Endometrial microvascular endothelial cells (primary cell): ENCODE measurements around the gene CEMIP. TPM values are rescaled to one million over a fixed set of nuclear protein-coding genes. Genes with fewer than 3 reads are reported as not detected.

Experiments used
- in situ Hi-C: cut with HindIII; loops from 2 replicates; pipeline ENCODE4 v1.10.0; 2017; ENCODE audit warnings: low sequenced_read_pairs, low pct_unique_long_range_greater_than_20kb; ENCODE audit errors: inconsistent ontology term
- total RNA-seq: library from RNA; depleted of rRNA; stranded (reverse); fragments of >200 nt; gene quantifications from one replicate; pipeline ENCODE4 v1.2.3, GENCODE V29; 2015; ENCODE audit errors: inconsistent ontology term

Gene CEMIP
- total RNA-seq, 1 donor from 2014 or later, result 1.4 TPM

DNA sequence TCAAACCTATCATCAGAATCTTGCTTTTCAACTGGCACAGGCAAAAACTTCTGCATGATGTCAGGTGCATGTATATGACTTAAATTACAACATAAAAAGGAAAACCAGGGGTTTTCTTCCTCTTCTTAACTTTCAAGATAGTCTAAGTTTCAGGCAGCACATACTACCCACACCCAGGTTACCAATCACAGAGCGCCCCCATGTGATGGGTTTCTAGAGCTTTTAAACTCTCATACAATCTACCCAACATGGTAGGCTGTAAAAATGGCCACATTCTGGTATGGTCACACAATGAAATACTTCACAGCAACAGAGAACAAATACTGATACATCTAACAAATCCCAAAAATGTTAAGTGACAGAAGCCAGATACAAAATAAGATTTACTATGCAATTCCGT is 203.0 kb downstream of the CEMIP start:
- in situ Hi-C loops, result no loop called here

DNA sequence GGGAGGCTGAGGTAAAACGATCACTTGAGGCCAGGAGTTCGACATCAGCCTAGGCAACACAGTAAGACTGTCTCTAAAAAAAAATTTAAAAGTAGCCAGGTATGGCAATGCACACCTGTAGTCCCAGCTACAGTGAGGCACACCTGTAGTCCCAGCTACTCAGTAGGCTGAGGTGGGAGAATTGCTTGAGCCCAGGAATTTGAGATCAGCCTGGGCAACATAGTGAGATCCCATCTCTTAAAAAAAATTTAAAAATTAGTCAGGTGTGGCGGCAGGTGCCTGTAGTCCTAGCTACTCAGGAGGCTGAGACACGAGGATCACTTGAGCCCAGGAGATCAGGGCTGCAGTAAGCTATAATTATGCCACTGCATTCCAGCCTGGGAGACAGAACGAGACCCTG is 203.7 kb downstream of the CEMIP start:
- in situ Hi-C loops, result no loop called here

GRCh38 chr15:80984856-80985255 is 205.7 kb downstream of the CEMIP start:
- in situ Hi-C loops, result no loop called here

DNA sequence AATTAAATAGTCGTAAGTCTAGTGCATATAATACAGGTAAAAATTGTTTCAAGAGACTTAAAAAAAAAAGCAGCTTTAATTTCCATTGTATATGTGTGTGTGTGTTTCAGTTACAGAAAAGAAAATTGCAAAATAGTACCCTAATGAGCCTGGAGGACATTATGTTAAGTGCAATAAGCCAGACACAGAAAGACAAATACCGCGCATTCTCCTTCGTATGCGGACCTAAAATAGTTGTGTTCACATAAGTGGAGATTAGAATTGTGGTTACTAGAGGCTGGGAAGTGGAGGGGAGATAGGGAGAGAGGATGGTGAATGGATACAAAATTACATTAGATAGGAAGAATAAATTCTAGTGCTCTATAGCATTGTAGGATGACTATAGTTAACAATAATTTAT is 206.8 kb downstream of the CEMIP start:
- in situ Hi-C loops, result no loop called here

GRCh38 chr15:80986487-80986886 is 207.3 kb downstream of the CEMIP start:
- in situ Hi-C loops, result no loop called here

- in situ Hi-C loops, result no loop called here
Measured at GRCh38 chr15:80988148-80988796, 209.1 kb downstream of the CEMIP start.

DNA sequence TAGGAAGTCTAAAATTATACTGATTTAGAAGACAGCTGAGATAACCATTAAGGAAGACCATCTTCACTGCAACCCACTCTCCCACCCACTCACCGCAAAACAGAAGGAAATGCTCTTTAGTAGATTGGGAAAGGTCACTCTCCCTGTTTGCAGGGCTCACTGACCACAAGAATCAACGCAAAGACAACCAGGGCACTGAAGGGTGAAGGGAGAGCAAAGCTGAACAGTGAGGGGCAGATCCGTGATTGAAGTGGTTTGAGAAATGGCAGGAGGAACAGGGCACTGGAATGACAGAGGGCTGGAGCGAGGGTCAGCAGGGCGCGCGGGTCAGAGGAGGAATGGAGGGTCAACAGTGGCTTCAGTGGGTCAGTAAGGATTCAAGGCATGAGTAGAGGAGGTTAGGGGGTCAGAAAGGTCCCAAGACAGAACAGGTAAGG is 209.9 kb downstream of the CEMIP start:
- in situ Hi-C loops, result no loop called here

DNA sequence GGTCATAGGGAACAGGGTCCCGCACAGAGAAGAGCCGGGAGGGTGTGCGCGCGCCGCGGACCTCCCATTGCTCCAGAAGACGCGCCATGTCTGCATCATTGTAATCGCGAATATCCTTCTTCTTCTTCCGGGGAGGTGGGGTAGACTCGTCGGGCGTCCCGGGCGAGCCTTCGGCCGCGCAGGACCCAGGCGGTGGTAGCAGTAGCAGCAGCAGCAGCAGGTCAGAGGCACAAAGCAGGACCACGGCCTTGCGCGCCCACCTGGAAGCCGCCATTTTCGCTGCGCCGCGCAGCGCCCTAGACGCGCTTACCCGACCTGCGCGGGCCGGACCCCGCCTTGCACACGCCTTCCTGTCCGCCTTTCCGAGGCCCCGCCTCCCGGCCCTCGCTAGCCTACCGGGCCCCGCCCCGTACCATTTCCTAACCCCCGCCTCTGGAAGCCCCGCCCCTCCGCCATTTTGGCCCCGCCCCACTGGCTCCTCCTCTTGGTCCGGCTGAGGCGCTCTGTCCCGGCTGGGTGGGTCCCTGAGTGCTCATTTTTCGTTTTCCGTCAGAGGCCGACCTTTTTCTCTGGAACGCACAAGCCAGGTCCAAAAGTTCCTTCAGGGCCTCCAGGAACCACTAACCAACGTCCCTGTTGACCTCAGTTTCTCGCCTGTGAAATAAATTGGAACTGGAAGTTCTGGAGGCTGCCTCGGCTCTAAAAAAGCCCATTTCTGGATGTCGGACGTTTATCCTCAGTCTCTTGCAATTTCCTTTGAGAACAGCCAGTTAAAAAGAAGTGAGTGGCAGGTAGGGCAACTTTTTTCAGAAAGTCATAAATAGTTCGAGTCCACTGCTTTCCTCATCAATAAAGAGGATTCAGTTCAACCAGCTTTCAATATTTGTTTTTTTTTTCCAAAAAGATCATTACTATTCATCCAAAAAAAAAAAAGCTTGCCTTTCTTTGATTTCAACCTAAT is 210.6 kb downstream of the CEMIP start, which contains the start of gene MESD:
MESD (minus strand) TSS at position 302 of the 961 bp plus-strand sequence; CDS start at position 274, 28 bp downstream.
- in situ Hi-C loops, result no loop called here

- in situ Hi-C loops, result no loop called here
Measured at GRCh38 chr15:80990955-80991354, 211.8 kb downstream of the CEMIP start.

DNA sequence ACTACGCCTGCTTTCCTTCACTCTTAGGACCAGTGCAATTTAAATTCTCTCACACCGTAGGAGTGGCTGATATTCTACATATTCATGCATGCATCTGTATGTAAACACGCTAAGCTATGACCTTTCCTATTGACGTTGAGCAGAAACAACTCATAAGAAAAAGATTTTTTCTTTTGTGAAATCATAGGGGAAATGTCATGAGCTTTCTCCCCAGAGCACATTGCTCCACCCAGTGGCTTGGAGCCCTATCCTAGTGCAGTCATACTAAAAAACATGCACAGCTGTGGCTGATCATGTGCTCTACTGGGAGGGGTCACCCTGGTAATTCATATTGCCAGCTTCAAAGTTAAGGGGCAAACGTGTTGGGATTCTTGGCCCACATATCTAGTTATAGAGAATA is 212.3 kb downstream of the CEMIP start:
- in situ Hi-C loops, result no loop called here

DNA sequence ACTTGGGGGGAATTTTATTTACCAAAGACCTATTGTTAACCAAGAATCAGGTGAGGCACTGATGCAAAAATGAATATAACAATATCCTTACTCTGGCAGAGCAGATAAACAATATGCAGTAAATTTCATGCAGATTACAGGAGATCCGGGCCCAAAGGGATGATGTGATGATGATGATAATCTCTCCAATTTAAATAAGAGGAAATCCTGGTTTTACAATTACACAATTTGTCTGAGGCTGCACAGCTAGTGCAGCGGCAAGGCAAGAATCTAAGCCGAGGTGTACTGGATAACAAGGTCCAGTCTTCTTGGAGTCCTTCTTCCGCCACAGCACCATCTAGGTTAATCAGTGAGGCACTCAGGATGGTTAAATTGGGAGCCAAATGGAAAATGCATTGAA is 212.8 kb downstream of the CEMIP start:
- in situ Hi-C loops, result no loop called here

GRCh38 chr15:80992441-80992840 is 213.3 kb downstream of the CEMIP start:
- in situ Hi-C loops, result no loop called here

DNA sequence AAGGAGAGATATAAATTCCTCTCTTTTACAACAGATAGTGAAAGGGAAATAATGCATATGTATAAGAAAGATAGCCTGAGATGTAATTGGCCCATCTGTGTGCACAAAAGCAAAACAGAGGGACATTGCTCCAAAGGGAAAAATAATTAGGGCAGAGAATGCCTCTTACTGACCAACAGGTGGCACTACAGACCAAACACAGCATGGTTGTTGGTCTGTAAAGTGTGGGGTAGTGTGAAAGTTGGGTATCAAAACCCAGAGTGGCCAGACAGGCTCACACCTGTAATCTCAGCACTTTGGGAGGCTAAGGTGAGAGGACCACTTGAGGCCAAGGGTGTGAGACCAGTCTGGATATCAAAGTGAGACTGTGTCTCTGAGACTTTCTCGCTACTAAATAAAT is 217.1 kb downstream of the CEMIP start:
- in situ Hi-C loops, result no loop called here

DNA sequence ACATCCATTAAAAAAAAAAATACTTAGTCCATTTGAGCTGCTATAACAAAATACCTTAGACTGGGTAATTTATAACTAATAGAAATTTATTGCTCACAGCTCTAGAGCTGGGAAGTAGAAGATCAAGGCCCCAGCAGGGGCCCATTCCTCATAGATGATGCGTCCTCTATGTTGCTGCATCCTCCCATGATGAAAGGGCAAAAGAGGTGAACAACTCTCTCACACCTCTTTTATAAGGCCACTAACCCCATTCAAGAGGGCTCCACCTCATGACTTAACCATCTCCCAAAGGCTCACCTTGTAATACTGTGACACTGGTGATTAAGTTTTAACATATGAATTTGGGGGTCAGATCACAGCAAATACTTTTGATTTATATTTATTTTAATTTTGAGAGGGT is 218.5 kb downstream of the CEMIP start:
- in situ Hi-C loops, result no loop called here

DNA sequence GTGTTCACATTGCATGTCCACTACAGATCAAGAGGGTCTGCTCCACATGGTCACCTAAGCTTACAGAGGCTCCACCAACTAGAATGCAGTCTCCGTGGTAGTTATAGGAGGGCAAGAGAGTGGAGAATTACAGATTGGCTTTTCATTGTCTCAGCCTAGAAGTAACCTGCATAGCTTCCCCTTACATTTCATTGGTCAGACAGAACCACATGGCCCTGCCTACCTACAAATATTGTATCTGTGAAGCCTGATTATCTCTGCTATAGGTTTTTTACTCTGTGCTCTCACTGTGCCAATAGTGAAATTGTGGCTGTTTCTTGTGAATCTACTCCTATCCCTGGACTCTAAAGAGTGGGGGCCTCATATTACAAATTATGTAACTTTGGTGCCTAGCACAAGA is 219.1 kb downstream of the CEMIP start:
- in situ Hi-C loops, result no loop called here

DNA sequence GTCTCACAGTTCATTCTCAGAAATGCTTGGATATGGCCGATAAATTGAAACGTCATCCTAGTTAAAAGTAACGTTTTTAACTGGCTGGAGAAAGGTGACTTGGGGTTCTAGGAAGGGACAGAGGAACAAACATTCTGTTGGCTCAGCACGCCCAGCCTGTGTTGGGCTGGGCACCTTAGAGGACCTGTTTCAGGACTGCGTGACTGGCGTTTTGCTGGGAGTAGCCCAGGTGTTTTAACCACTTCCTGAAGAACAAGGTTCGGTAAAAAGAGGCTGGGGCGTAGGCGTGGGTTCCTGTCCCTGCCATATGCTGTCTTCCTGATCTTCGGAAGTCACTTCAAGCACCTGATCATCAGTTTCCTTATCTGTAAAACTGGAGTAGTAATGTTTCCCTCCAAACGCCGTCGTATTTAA is 220.5 kb downstream of the CEMIP start:
- in situ Hi-C loops, result no loop called here

- in situ Hi-C loops, result no loop called here
Measured at GRCh38 chr15:81000144-81000623, 221.0 kb downstream of the CEMIP start.

DNA sequence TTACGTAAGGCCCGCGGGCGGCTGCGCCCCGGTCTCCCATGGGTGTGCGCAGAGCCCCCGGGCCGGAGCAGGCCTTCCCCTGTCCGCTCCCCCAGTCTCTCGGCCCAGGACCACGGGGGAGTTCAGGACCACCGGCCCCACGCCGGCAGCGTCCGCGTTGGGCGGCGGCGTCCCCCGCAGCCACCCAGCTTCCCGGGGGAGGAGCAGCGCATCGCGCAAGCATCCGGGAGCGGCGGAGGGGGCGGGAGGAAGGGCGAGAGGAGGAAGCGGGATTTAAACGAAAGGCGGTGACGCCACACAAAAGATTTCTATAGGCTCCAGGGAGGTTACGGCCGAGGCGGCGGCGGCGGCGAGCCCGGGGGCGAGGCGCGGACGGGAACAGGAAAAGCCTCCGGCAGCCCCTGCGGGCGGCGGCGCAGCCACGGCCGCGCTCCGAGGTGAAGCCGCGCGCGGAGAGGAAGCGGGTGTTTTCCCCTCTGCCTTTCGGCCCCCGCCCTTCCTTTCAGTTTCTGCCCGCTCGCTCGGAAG is 221.5 kb downstream of the CEMIP start, which contains the start of gene TLNRD1:
TLNRD1 (plus strand) TSS at position 300 of the 528 bp plus-strand sequence. CDS start 1,349 bp downstream, outside the sequence.
- in situ Hi-C loops, result no loop called here
